Adrenal gland (tissue), 12 donors: ENCODE data around the gene MAD1L1. TPM values are rescaled to one million over a fixed set of nuclear protein-coding genes. Genes with fewer than 3 reads are reported as not detected.

ENCODE experiments used
- DNase-seq, 7 donors: peaks; one replicate each; pipeline ENCODE4 v3.0.0-alpha.2; 2019 to 2020
- H3K27ac ChIP-seq, 5 donors: fragments of 200-600 bp; sonication (generic) in 4 of 5; 1 replicate in 3 of 5; 2 replicates in 2 of 5; pipeline versions ENCODE4 v1.5.1 to v1.8.0; 2016 to 2020; ENCODE audit warnings: mild to moderate bottlenecking in 1 of 5
- H3K27me3 ChIP-seq: fragments of 200-600 bp; 2 replicates; pipeline ENCODE4 v1.8.0; 2021
- H3K36me3 ChIP-seq, 2 donors: fragments of 200-600 bp; replicated peaks in 1 of 2; 1 replicate in 1 of 2; 2 replicates in 1 of 2; pipeline versions ENCODE4 v1.5.1 to v1.8.0; 2018 to 2022
- H3K4me1 ChIP-seq, 2 donors: fragments of 200-600 bp; replicated peaks in 1 of 2; 1 replicate in 1 of 2; 2 replicates in 1 of 2; pipeline versions ENCODE4 v1.5.1 to v1.8.0; 2018 to 2021
- H3K4me3 ChIP-seq, 4 donors: fragments of 200-600 bp; sonication (generic) in 3 of 4; one replicate each; pipeline ENCODE4 v1.5.1; 2016 to 2018
- H3K9me3 ChIP-seq, 3 donors: fragments of 200-600 bp; sonication (generic) in 1 of 3; replicated peaks in 1 of 3; 1 replicate in 2 of 3; 2 replicates in 1 of 3; pipeline versions ENCODE4 v1.5.1 to v1.8.0; 2016 to 2021
- POLR2A ChIP-seq, 2 donors: fragments of 450-650 bp; IDR thresholded peaks; one replicate each; pipeline ENCODE4 v1.6.1; 2017; ENCODE audit warnings: antibody characterized with exemption in 2 of 2, mild to moderate bottlenecking in 2 of 2, moderate library complexity in 1 of 2
- WGBS, 4 donors: extraction: QIAGEN DNeasy Blood & Tissue Kit in 2 of 4; methylation state at CpG; one replicate each; pipeline versions ENCODE4 v1.1.5 to v1.1.7; 2013 to 2017; 5-methylcytosine and 5-hydroxymethylcytosine counted together
- intact Hi-C, 2 donors: fragments of 100-400 bp; cut with DNase I; formaldehyde crosslinking; loops; one replicate each; pipeline versions ENCODE4 v1.14.1 to v1.15.0; 2022 to 2023
- polyA plus RNA-seq, 3 donors: library from polyadenylated mRNA; stranded (reverse); fragments of 200-250 nt in 2 of 3; fragments of 350-450 nt in 1 of 3; fragmentation: Illumina TruSeq in 1 of 3; extraction: RNeasy Lipid Tissue Mini Kit (QIAGEN cat#74804) in 1 of 3; gene quantifications; one replicate each; pipeline ENCODE4 v1.2.3, GENCODE V29; 2013 to 2014
- total RNA-seq, 9 donors: library from RNA; depleted of rRNA in 4 of 9; stranded (reverse); fragments of >200 nt in 4 of 9; fragments of 120-200 nt in 1 of 9; fragmentation: NEBNext Ultra II Directional in 1 of 9; extraction: Animal tissue kit (Norgen Biotek cat#: 25700) in 1 of 9; gene quantifications; one replicate each; pipeline versions ENCODE4 v1.1.0 to v1.2.4, GENCODE V29; 2013 to 2023
- TF ChIP-seq, protein P1 (sequence below), 6 experiments: fragments of 450-650 bp in 4 of 6; fragments of 200-600 bp in 2 of 6; sonication (generic) in 1 of 6; IDR thresholded peaks; 1 replicate in 5 of 6; 2 replicates in 1 of 6; pipeline versions ENCODE4 v1.5.1 to v1.8.0; 2016 to 2021; ENCODE audit warnings: antibody characterized with exemption in 6 of 6, mild to moderate bottlenecking in 2 of 6, moderate library complexity in 1 of 6
- donor health status: healthy with polysubstance abuse.
- donor health status: Bipolar disorder and iron deficiency.
- donor health status: DM: yes; HTN: yes; CAD: no.
- donor health status: DM: no; HTN: no; CAD: no.
- donor health status: DM: no; HTN: no; CAD: no.
- donor health status: DM: yes; HTN: yes; CAD: no.

MAD1L1 gene
- total and polyA plus RNA-seq, 12 donors, result 6.7 to 87.7 (median 28.9) TPM

GRCh38 chr7:2275101-2275500, 42.4 kb upstream of the MAD1L1 start:
- no peak for TF ChIP-seq POLR2A (IDR thresholded peaks at IDR 0.05)
- TF ChIP-seq, protein P1, sequence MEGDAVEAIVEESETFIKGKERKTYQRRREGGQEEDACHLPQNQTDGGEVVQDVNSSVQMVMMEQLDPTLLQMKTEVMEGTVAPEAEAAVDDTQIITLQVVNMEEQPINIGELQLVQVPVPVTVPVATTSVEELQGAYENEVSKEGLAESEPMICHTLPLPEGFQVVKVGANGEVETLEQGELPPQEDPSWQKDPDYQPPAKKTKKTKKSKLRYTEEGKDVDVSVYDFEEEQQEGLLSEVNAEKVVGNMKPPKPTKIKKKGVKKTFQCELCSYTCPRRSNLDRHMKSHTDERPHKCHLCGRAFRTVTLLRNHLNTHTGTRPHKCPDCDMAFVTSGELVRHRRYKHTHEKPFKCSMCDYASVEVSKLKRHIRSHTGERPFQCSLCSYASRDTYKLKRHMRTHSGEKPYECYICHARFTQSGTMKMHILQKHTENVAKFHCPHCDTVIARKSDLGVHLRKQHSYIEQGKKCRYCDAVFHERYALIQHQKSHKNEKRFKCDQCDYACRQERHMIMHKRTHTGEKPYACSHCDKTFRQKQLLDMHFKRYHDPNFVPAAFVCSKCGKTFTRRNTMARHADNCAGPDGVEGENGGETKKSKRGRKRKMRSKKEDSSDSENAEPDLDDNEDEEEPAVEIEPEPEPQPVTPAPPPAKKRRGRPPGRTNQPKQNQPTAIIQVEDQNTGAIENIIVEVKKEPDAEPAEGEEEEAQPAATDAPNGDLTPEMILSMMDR (IDR thresholded peaks at IDR 0.05), result no peak
- Histone ChIP-seq H3K4me1 (no peaks in the 10 kb centered on the region), H3K27ac (no peak overlapping the region), H3K27me3 (no peaks in the 10 kb centered on the region), H3K36me3 (peaks cover 0 to 28% of the 10 kb centered on the region in 2 donors), H3K4me3 (no peak overlapping the region), H3K9me3 (no peaks in the 10 kb centered on the region)
- no peak for DNase-seq
- intact Hi-C loops, result no loop called here
- 87 to 90% (median 89%) methylated on average over 17 to 18 of the region's 18 CpGs for WGBS, 4 donors

GRCh38 chr7:2274666-2275065, 41.9 kb upstream of the MAD1L1 start:
- no peak for DNase-seq
- 81 to 84% (median 82%) methylated on average over 3 to 7 of the region's 7 CpGs; no CpG with 5 or more reads in 1 of the 4 donors for WGBS, 4 donors
- H3K4me1 ChIP-seq, result no peaks in the 10 kb centered on the region
- H3K27ac ChIP-seq, result no peak overlapping the region
- H3K36me3 ChIP-seq, result peaks cover 0 to 28% of the 10 kb centered on the region in 2 donors
- intact Hi-C loops, result no loop called here
- no peaks in the 10 kb centered on the region for H3K9me3 ChIP-seq
- H3K27me3 ChIP-seq, result no peaks in the 10 kb centered on the region
- TF ChIP-seq, protein P1 (IDR thresholded peaks at IDR 0.05), result no peak
- no peak for TF ChIP-seq POLR2A (IDR thresholded peaks at IDR 0.05)
- no peak overlapping the region for H3K4me3 ChIP-seq

- intact Hi-C loops, result no loop called here
- Histone ChIP-seq H3K36me3 (peaks cover 0 to 28% of the 10 kb centered on the region in 2 donors), H3K27ac (no peak overlapping the region), H3K4me3 (no peak overlapping the region), H3K4me1 (no peaks in the 10 kb centered on the region), H3K9me3 (no peaks in the 10 kb centered on the region), H3K27me3 (no peaks in the 10 kb centered on the region)
- TF ChIP-seq, protein P1 (IDR thresholded peaks at IDR 0.05), result no peak
- no peak for TF ChIP-seq POLR2A (IDR thresholded peaks at IDR 0.05)
- 89 to 99% (median 96%) methylated on average over 13 to 20 of the region's 20 CpGs for WGBS, 4 donors
- DNase-seq, result no peak
Observed at GRCh38 chr7:2273866-2274265, 41.1 kb upstream of the MAD1L1 start.

DNA sequence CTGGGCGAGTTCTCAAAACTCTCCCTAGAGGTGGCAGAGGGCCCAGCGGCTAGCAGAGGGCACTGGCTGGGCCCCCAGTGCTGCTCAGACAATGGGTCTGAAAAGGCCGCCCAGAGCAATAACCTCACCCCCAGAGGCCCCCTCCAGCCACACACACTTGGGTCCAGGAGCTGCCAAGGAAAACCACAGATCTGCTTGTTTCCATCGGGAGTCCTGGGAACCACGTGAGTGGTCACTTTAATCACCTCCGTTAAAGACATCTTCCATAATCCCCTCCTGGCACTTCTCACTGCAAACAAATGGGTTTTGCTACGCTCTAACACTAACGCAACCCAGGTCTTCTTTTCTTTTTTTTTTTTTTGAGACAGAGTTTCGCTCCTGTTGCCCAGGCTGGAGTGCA, 39.3 kb upstream of the MAD1L1 start:
- H3K27ac ChIP-seq, result no peak overlapping the region
- H3K9me3 ChIP-seq, result no peaks in the 10 kb centered on the region
- peaks cover 0 to 28% of the 10 kb centered on the region in 2 donors for H3K36me3 ChIP-seq
- H3K4me3 ChIP-seq, result no peak overlapping the region
- TF ChIP-seq POLR2A (IDR thresholded peaks at IDR 0.05), result no peak
- TF ChIP-seq, protein P1 (IDR thresholded peaks at IDR 0.05), result no peak
- no peaks in the 10 kb centered on the region for H3K27me3 ChIP-seq
- H3K4me1 ChIP-seq, result no peaks in the 10 kb centered on the region
- 90 to 92% (median 91%) methylated on average over 7 to 9 of the region's 9 CpGs for WGBS, 4 donors
- DNase-seq, result no peak
- intact Hi-C loops, result no loop called here
